Stimulated activated CD4-positive, alpha-beta T cell treated with anti-CD3 and anti-CD28 coated beads, Interleukin-2, amount 100 ng/mL, for 24 hours (primary cell): ENCODE data around the gene ULK3.
A peak's percentile ranks its signal among the peaks of the same experiment; 100 is the strongest.
"Not testable (repeated sequence)": the region's sequence is repeated elsewhere in the genome, so short reads cannot be mapped to it uniquely, and the experiment has no call there.

Experiments
- DNase-seq, 2 donors: peaks; one replicate each; pipeline ENCODE4 v3.0.0-alpha.2; 2020

Gene ULK3

GRCh38 chr15:74842581-74843444 lies at the start of gene ULK3:
TSS of gene ULK3 (minus strand) at chr15:74843156. CDS start at chr15:74843105, 51 bp downstream.
- DNase-seq = peak; percentile 94 to 96

GRCh38 chr15:74892313-74892712 lies 49.4 kb upstream of the ULK3 start:
- no peak for DNase-seq

- no peak for DNase-seq
Observed at GRCh38 chr15:74891469-74891868, 48.5 kb upstream of the ULK3 start.

GRCh38 chr15:74890665-74890960 lies 47.7 kb upstream of the ULK3 start:
- no peak for DNase-seq

GRCh38 chr15:74889883-74890664 lies 47.1 kb upstream of the ULK3 start, which contains the start of gene MPI:
TSS of gene MPI (plus strand) at chr15:74890042. CDS start at chr15:74890074, 32 bp downstream.
- DNase-seq = peak; percentile 88 to 91

GRCh38 chr15:74889390-74889882 lies 46.5 kb upstream of the ULK3 start:
- DNase-seq = peak; percentile 34

GRCh38 chr15:74888716-74889115 lies 45.8 kb upstream of the ULK3 start:
- DNase-seq = no peak

GRCh38 chr15:74887537-74888193 lies 44.7 kb upstream of the ULK3 start:
- DNase-seq = not testable (repeated sequence)

- no peak for DNase-seq
Observed at GRCh38 chr15:74885461-74885860, 42.5 kb upstream of the ULK3 start.

GRCh38 chr15:74884428-74885223 lies 41.7 kb upstream of the ULK3 start:
- DNase-seq = no peak

GRCh38 chr15:74882528-74882927 lies 39.6 kb upstream of the ULK3 start:
- DNase-seq = no peak

GRCh38 chr15:74878273-74878672 lies 35.3 kb upstream of the ULK3 start:
- DNase-seq = no peak

- peak; percentile 20 to 25 for DNase-seq
Observed at GRCh38 chr15:74873756-74874424, 30.9 kb upstream of the ULK3 start.

- DNase-seq = peak; percentile 89 to 90
Observed at GRCh38 chr15:74873036-74873755, 30.2 kb upstream of the ULK3 start, which contains the start of gene SCAMP2. TSS of gene SCAMP2 (minus strand) at chr15:74873365. CDS start at chr15:74873255, 110 bp downstream.

- DNase-seq = no peak
Observed at GRCh38 chr15:74872702-74873035, 29.7 kb upstream of the ULK3 start.

GRCh38 chr15:74870436-74871215 lies 27.7 kb upstream of the ULK3 start:
- DNase-seq = no peak

GRCh38 chr15:74869726-74870407 lies 26.9 kb upstream of the ULK3 start:
- DNase-seq = peak; percentile 27 to 39

GRCh38 chr15:74869372-74869725 lies 26.4 kb upstream of the ULK3 start:
- DNase-seq = no peak

GRCh38 chr15:74868059-74868458 lies 25.1 kb upstream of the ULK3 start:
- DNase-seq = no peak
